ENCODE results near the gene PRICKLE1.
"Not testable (repeated sequence)": the region's sequence is repeated elsewhere in the genome, so short reads cannot be mapped to it uniquely, and the experiment has no call there.

Gene PRICKLE1

GRCh38 chr12:42556917-42557316 lies 32.6 kb downstream of the PRICKLE1 start:
- no peak for DNase-seq (ENCODE audit: low spot score)

GRCh38 chr12:42552822-42553221 lies 36.7 kb downstream of the PRICKLE1 start:
- no peak for DNase-seq (ENCODE audit: low spot score)

- no peak for DNase-seq (ENCODE audit: low spot score)
Measured at GRCh38 chr12:42550800-42551199, 38.7 kb downstream of the PRICKLE1 start.

GRCh38 chr12:42546709-42547108 lies 42.8 kb downstream of the PRICKLE1 start:
- no peak for DNase-seq (ENCODE audit: low spot score)

- DNase-seq (ENCODE audit: low spot score): no peak
Measured at GRCh38 chr12:42541965-42542364, 47.6 kb downstream of the PRICKLE1 start.

GRCh38 chr12:42541308-42541707 lies 48.2 kb downstream of the PRICKLE1 start:
- DNase-seq (ENCODE audit: low spot score): not testable (repeated sequence)

- DNase-seq (ENCODE audit: low spot score): no peak
Measured at GRCh38 chr12:42539696-42540095, 49.9 kb downstream of the PRICKLE1 start.

GRCh38 chr12:42538203-42538602 lies 51.3 kb downstream of the PRICKLE1 start:
- no peak for DNase-seq (ENCODE audit: low spot score)

- no peak for DNase-seq (ENCODE audit: low spot score)
Measured at GRCh38 chr12:42534184-42534838, 55.2 kb downstream of the PRICKLE1 start.

- DNase-seq (ENCODE audit: low spot score): no peak
Measured at GRCh38 chr12:42530284-42530683, 59.3 kb downstream of the PRICKLE1 start.

GRCh38 chr12:42525444-42525843 lies 64.1 kb downstream of the PRICKLE1 start:
- no peak for DNase-seq (ENCODE audit: low spot score)

- no peak for DNase-seq (ENCODE audit: low spot score)
Measured at GRCh38 chr12:42524716-42525115, 64.8 kb downstream of the PRICKLE1 start.

GRCh38 chr12:42516573-42516972 lies 73.0 kb downstream of the PRICKLE1 start:
- DNase-seq (ENCODE audit: low spot score): no peak

- no peak for DNase-seq (ENCODE audit: low spot score)
Measured at GRCh38 chr12:42511656-42512055, 77.9 kb downstream of the PRICKLE1 start.

- no peak for DNase-seq (ENCODE audit: low spot score)
Measured at GRCh38 chr12:42510823-42511222, 78.7 kb downstream of the PRICKLE1 start.

- DNase-seq (ENCODE audit: low spot score): no peak
Measured at GRCh38 chr12:42508913-42509460, 80.6 kb downstream of the PRICKLE1 start.

- DNase-seq (ENCODE audit: low spot score): no peak
Measured at GRCh38 chr12:42507565-42507964, 82.0 kb downstream of the PRICKLE1 start.

GRCh38 chr12:42507081-42507480 lies 82.5 kb downstream of the PRICKLE1 start:
- DNase-seq (ENCODE audit: low spot score): no peak

- DNase-seq (ENCODE audit: low spot score): no peak
Measured at GRCh38 chr12:42504049-42504448, 85.5 kb downstream of the PRICKLE1 start.

- no peak for DNase-seq (ENCODE audit: low spot score)
Measured at GRCh38 chr12:42502682-42503081, 86.9 kb downstream of the PRICKLE1 start.

- DNase-seq (ENCODE audit: low spot score): no peak
Measured at GRCh38 chr12:42498549-42499247, 90.8 kb downstream of the PRICKLE1 start.

- DNase-seq (ENCODE audit: low spot score): no peak
Measured at GRCh38 chr12:42496886-42497285, 92.7 kb downstream of the PRICKLE1 start.

GRCh38 chr12:42495244-42495643 lies 94.3 kb downstream of the PRICKLE1 start:
- no peak for DNase-seq (ENCODE audit: low spot score)

- DNase-seq (ENCODE audit: low spot score): no peak
Measured at GRCh38 chr12:42492267-42492666, 97.3 kb downstream of the PRICKLE1 start.
